Neural cell (in vitro differentiated cells): ENCODE data around the gene HSPB7. TPM values are rescaled to one million over a fixed set of nuclear protein-coding genes. Genes with fewer than 3 reads are reported as not detected.
"Not testable (repeated sequence)": the region's sequence is repeated elsewhere in the genome, so short reads cannot be mapped to it uniquely, and the experiment has no call there.

Experiments
- H2AFZ ChIP-seq: fragments of 200-600, 300-800 bp; sonication (generic), shearing (Covaris generic); 2 replicates; pipeline ENCODE4 v1.6.0; 2014; ENCODE audit warnings: low read depth, mild to moderate bottlenecking, antibody characterized with exemption, low read length, moderate library complexity
- H3F3A ChIP-seq: fragments of 200-600 bp; shearing (Covaris generic); 2 replicates; pipeline ENCODE4 v1.6.1; 2016; ENCODE audit warnings: mild to moderate bottlenecking, moderate library complexity, mixed read lengths, antibody characterized with exemption, low read length; ENCODE audit not compliant: insufficient read depth, poor library complexity, severe bottlenecking
- H3K27ac ChIP-seq: fragments of 200-600, 300-800 bp; sonication (generic), shearing (Covaris generic); 2 replicates; pipeline ENCODE4 v1.5.1; 2014; ENCODE audit warnings: mild to moderate bottlenecking, low read length, moderate library complexity
- H3K27me3 ChIP-seq: fragments of 300-800, 200-600 bp; sonication (generic), shearing (Covaris generic); 2 replicates; pipeline ENCODE4 v1.6.0; 2014; ENCODE audit warnings: mild to moderate bottlenecking, low read depth, low read length, moderate library complexity; ENCODE audit not compliant: insufficient read depth
- H3K36me3 ChIP-seq: fragments of 300-800, 200-600 bp; sonication (generic), shearing (Covaris generic); 2 replicates; pipeline ENCODE4 v1.5.1; 2014; ENCODE audit warnings: mild to moderate bottlenecking, antibody characterized with exemption, low read length, moderate library complexity; ENCODE audit not compliant: insufficient read depth
- H3K4me2 ChIP-seq: fragments of 300-800, 200-600 bp; sonication (generic), shearing (Covaris generic); 2 replicates; pipeline ENCODE4 v1.6.0; 2014; ENCODE audit warnings: mild to moderate bottlenecking, low read length
- H3K4me3 ChIP-seq: fragments of 300-800, 200-600 bp; sonication (generic), shearing (Covaris generic); 2 replicates; pipeline ENCODE4 v1.5.1; 2014; ENCODE audit warnings: mild to moderate bottlenecking, low read length, moderate library complexity
- H3K79me2 ChIP-seq: fragments of 200-600 bp; shearing (Covaris generic); replicated peaks from 2 replicates; pipeline ENCODE4 v1.6.0; 2014; ENCODE audit warnings: mild to moderate bottlenecking, low read length, moderate library complexity; ENCODE audit not compliant: insufficient read depth
- H3K9ac ChIP-seq: fragments of 300-800, 200-600 bp; sonication (generic), shearing (Covaris generic); 2 replicates; pipeline ENCODE4 v1.6.1; 2016; ENCODE audit warnings: mild to moderate bottlenecking, low read length, mixed read lengths
- H3K9me2 ChIP-seq: fragments of 200-600 bp; shearing (Covaris generic); 2 replicates; pipeline ENCODE4 v1.6.1; 2016; ENCODE audit warnings: mild to moderate bottlenecking, low read length, mixed read lengths; ENCODE audit not compliant: insufficient read depth
- H3K9me3 ChIP-seq: fragments of 200-600, 300-800 bp; sonication (generic), shearing (Covaris generic); 2 replicates; pipeline ENCODE4 v1.6.1; 2016; ENCODE audit warnings: mild to moderate bottlenecking, mixed run types, low read length, moderate library complexity, mixed read lengths
- H4K20me1 ChIP-seq: fragments of 200-600 bp; shearing (Covaris generic); 2 replicates; pipeline ENCODE4 v1.6.1; 2016; ENCODE audit warnings: mild to moderate bottlenecking, mixed run types; ENCODE audit not compliant: insufficient read depth
- CTCF ChIP-seq: fragments of 450-650 bp; IDR thresholded peaks from 2 replicates; pipeline ENCODE4 v1.5.1; 2014; ENCODE audit warnings: antibody characterized with exemption, mild to moderate bottlenecking, moderate library complexity; ENCODE audit not compliant: poor library complexity, severe bottlenecking
- EP300 ChIP-seq: fragments of 450-650 bp; conservative IDR thresholded peaks from 2 replicates; pipeline ENCODE4 v1.6.1; 2014; ENCODE audit warnings: antibody characterized with exemption, mild to moderate bottlenecking, moderate library complexity; ENCODE audit not compliant: poor library complexity, severe bottlenecking
- EZH2 ChIP-seq: fragments of 200-600, 300-800 bp; shearing (Covaris generic), sonication (generic); IDR thresholded peaks from 2 replicates; pipeline ENCODE4 v1.6.1; 2014; ENCODE audit warnings: antibody characterized with exemption, low read length, borderline replicate concordance, mild to moderate bottlenecking; ENCODE audit not compliant: insufficient read depth, poor library complexity, severe bottlenecking
- MXI1 ChIP-seq: fragments of 450-650 bp; conservative IDR thresholded peaks from 2 replicates; pipeline ENCODE4 v1.6.1; 2014; ENCODE audit warnings: antibody characterized with exemption, mild to moderate bottlenecking; ENCODE audit not compliant: poor library complexity, severe bottlenecking
- POLR2AphosphoS5 ChIP-seq: IDR thresholded peaks from 2 replicates; pipeline ENCODE4 v1.6.1; 2012
- RAD21 ChIP-seq: fragments of 450-650 bp; conservative IDR thresholded peaks from 2 replicates; pipeline ENCODE4 v1.6.1; 2014; ENCODE audit warnings: antibody characterized with exemption, mild to moderate bottlenecking, moderate library complexity
- REST ChIP-seq: IDR thresholded peaks from 2 replicates; pipeline ENCODE4 v1.6.1; 2012; ENCODE audit warnings: borderline replicate concordance
- SMC3 ChIP-seq: fragments of 450-650 bp; conservative IDR thresholded peaks from 2 replicates; pipeline ENCODE4 v1.6.1; 2014; ENCODE audit warnings: antibody characterized with exemption, mild to moderate bottlenecking, moderate library complexity; ENCODE audit not compliant: poor library complexity
- TAF1 ChIP-seq: IDR thresholded peaks from 2 replicates; pipeline ENCODE4 v1.6.1; 2012; ENCODE audit warnings: low read depth
- polyA plus RNA-seq: library from polyadenylated mRNA; depleted of rRNA; stranded (reverse); fragments of >200 nt; gene quantifications from 2 replicates; pipeline ENCODE4 v1.2.3, GENCODE V29; 2014

HSPB7 gene
- polyA plus RNA-seq, 1 donor from 2014 or later: not detected

- no peak overlapping the region for H3K9ac ChIP-seq
- no peaks in the 10 kb centered on the region for H3K27me3 ChIP-seq
- no peak overlapping the region for H3K4me2 ChIP-seq
- no peak overlapping the region for H3K4me3 ChIP-seq
- H2AFZ ChIP-seq: no peak overlapping the region
- no peak overlapping the region for H3K27ac ChIP-seq
- no peaks in the 10 kb centered on the region for H3K79me2 ChIP-seq
- H3K9me2 ChIP-seq: no peaks in the 10 kb centered on the region
- H4K20me1 ChIP-seq: no peaks in the 10 kb centered on the region
- no peak for TF ChIP-seq REST
- TF ChIP-seq SMC3: no peak
- TF ChIP-seq EP300: no peak
- no peak for TF ChIP-seq POLR2AphosphoS5
- TF ChIP-seq TAF1: no peak
- TF ChIP-seq EZH2: no peak
- TF ChIP-seq RAD21: no peak
- TF ChIP-seq MXI1: no peak
- no peak for TF ChIP-seq CTCF
- H3K36me3 ChIP-seq: no peaks in the 10 kb centered on the region
- no peaks in the 10 kb centered on the region for H3F3A ChIP-seq
- H3K9me3 ChIP-seq: no peaks in the 10 kb centered on the region
Measured at GRCh38 chr1:16042096-16042495, 24.3 kb upstream of the HSPB7 start.

GRCh38 chr1:16041200-16041599 lies 23.4 kb upstream of the HSPB7 start:
- Histone ChIP-seq H3K27ac (no peak overlapping the region), H3K4me2 (no peak overlapping the region), H3K27me3 (no peaks in the 10 kb centered on the region), H3K4me3 (no peak overlapping the region), H2AFZ (no peak overlapping the region), H3K9me3 (no peaks in the 10 kb centered on the region), H4K20me1 (no peaks in the 10 kb centered on the region), H3K36me3 (no peaks in the 10 kb centered on the region), H3K9me2 (no peaks in the 10 kb centered on the region), H3F3A (no peaks in the 10 kb centered on the region), H3K79me2 (no peaks in the 10 kb centered on the region), H3K9ac (no peak overlapping the region)
- no peak for TF ChIP-seq CTCF
- no peak for TF ChIP-seq TAF1
- TF ChIP-seq EP300: no peak
- TF ChIP-seq POLR2AphosphoS5: no peak
- no peak for TF ChIP-seq MXI1
- no peak for TF ChIP-seq REST
- TF ChIP-seq RAD21: no peak
- TF ChIP-seq SMC3: no peak
- no peak for TF ChIP-seq EZH2

- H3F3A ChIP-seq, H3K27ac ChIP-seq, H3K9me3 ChIP-seq, H3K9me2 ChIP-seq, H3K27me3 ChIP-seq, H3K9ac ChIP-seq, H3K36me3 ChIP-seq, H3K4me2 ChIP-seq, H2AFZ ChIP-seq, H3K4me3 ChIP-seq, H3K79me2 ChIP-seq, H4K20me1 ChIP-seq: not testable (repeated sequence)
Measured at GRCh38 chr1:16039871-16040270, 22.0 kb upstream of the HSPB7 start.
